DND-41 (cell line): ENCODE results near the gene GBA2.

Experiments used
- CTCF ChIP-seq: IDR thresholded peaks from 2 replicates; pipeline ENCODE4 v1.5.1; 2012; ENCODE audit warnings: borderline replicate concordance, low read length, moderate library complexity, mild to moderate bottlenecking; ENCODE audit not compliant: poor library complexity, severe bottlenecking; ENCODE audit errors: extremely low read depth
- EZH2 ChIP-seq: IDR thresholded peaks from 3 replicates; pipeline ENCODE4 v1.6.1; 2012; ENCODE audit warnings: borderline replicate concordance, low read depth, mild to moderate bottlenecking, moderate library complexity, low read length, inconsistent platforms; ENCODE audit not compliant: severe bottlenecking

- no peak for TF ChIP-seq EZH2
- no peak for TF ChIP-seq CTCF
Measured at GRCh38 chr9:35760651-35761050, 11.6 kb upstream of the GBA2 start.
